ENCODE data around the gene CXorf38.
A peak's percentile ranks its signal among the peaks of the same experiment; 100 is the strongest.
"Not testable (repeated sequence)": the region's sequence is repeated elsewhere in the genome, so short reads cannot be mapped to it uniquely, and the experiment has no call there.

The CXorf38 gene

DNA sequence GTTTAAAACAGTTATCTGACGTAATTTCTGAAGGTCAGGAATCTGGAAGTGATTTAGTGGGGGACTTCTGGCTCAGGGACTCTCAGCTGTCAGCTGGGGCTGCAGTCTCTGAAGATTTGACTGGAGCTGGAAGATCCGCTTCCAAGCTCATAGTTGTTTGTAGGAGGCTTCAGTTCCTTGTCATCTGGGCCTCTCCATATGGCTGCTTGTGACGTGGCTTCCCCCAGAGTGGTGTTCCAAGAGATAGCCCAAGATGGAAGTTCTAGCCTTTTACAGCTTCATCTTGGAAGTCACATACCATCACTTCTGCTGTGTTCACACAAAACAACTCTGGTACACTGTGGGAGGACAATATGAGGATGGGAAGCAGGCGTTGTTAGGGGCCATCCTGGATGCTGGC lies 22.1 kb downstream of the CXorf38 start:
- no peak for DNase-seq (ENCODE audit: low read depth)

DNA sequence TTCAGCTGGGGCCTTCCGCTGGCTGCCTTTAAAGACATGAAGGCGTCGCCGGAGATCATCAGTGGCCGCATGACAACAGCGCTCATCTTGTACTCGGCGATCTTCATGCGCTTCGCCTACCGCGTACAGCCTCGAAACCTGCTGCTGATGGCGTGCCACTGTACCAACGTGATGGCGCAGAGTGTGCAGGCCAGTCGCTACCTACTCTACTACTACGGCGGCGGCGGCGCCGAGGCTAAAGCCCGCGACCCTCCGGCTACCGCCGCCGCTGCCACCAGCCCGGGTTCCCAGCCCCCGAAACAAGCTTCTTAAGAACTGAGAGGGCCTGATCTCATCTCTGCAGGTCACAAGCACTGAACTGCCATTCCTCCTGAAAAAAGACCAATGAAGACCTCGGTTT lies 23.7 kb downstream of the CXorf38 start:
- no peak for DNase-seq (ENCODE audit: low read depth)

DNA sequence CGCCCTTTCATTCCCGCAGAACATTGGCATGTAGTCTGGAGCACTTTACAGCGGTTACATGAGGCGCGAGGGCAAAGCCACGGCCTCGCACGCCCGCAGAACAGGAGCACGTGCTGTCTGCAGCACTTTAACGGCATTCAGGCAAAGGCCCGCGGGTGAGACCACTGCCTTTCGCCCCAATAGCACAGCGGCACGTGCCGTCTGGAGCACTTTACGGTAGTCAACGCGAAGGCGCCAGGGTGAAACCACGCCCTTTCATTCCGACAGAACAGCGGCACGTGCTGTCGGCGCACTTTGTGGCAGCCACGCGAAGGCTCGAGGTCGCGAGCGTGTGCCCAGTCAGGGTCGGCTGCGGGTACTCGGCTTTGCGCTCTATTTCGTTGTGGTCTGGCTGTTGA lies 24.2 kb downstream of the CXorf38 start, which contains the start of gene MPC1L:
MPC1L (plus strand) TSS at position 290 of the 398 bp plus-strand sequence. CDS start 138 bp downstream, outside the sequence.
- no peak for DNase-seq (ENCODE audit: low read depth)

GRCh38 chrX:40622479-40623138 lies 24.8 kb downstream of the CXorf38 start:
- DNase-seq (ENCODE audit: low read depth), result no peak

DNA sequence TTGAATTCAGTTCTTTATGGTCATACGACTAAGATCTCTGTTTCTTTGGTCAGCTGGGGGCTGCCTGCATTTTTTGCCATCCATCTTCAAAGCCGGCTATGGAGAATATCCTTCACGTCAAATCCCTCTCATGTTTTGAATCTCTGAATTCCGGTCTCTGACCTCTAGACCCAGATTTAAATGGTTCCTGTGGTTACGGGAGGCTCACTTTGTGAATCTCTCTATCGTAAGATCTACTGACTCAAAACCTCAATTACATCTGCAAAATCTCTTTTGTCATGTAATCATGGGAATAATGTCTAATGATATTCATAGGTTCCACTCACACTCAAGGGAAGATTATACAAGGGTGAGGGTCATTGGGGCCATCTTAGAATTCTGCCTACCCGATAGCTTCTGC lies 29.8 kb downstream of the CXorf38 start:
- DNase-seq (ENCODE audit: low read depth), result peak; percentile 91

DNA sequence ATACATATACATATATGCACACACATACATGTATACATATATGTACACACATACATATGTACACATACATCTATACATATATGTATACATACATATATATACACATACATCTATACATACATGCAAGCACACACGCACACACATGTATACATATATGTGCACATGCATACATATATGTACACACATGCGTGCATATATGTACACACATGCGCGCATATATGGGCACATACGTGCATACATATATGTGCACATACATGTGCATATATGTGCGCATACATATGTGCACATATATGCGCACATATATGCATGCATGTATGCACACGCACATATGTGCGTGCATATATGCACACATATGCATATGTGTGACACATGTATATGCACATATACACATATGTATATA lies 31.4 kb downstream of the CXorf38 start:
- no peak for DNase-seq (ENCODE audit: low read depth)

DNA sequence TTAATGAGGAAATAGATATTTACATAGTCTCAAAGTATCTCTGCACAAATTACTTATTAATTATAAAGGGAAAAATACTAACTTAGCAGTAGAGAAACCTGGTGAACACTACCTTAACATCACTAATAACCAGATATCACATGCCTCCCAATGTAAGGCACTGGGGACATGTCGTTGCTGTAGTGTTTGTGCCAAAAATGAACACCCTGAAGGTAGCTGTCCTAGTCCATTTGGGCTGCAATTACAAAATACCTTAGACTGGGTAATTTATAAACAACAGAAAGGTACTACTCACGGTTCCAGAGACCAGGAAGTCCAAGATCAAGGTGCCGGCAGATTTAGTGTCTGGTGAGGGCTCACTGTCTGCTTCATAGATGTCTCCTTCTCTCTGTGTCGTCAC lies 34.9 kb downstream of the CXorf38 start:
- no peak for DNase-seq (ENCODE audit: low read depth)

DNA sequence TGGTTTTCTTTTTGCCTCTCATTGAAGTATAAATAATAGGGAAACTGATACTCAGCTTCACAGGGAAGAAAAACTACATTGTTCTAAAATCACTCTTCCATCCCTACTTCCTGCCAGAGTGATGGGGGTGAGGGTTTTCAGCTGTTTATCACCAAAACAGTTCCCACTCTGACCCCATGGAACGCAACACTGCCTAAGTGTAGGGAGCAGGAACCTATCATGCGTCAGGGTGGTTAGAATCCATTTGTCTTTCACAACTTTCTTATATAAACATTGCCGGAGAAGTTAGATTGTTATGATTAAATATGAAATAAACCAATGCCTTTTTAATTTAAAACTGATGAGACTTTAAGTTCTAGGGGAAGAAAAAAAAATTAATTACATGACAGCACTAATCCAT lies 40.0 kb downstream of the CXorf38 start:
- no peak for DNase-seq (ENCODE audit: low read depth)

GRCh38 chrX:40603446-40603845 lies 43.9 kb downstream of the CXorf38 start:
- no peak for DNase-seq (ENCODE audit: low read depth)

- not testable (repeated sequence) for DNase-seq (ENCODE audit: low read depth)
Measured at GRCh38 chrX:40589616-40590321, 57.6 kb downstream of the CXorf38 start.

- DNase-seq (ENCODE audit: low read depth), result not testable (repeated sequence)
Measured at GRCh38 chrX:40587623-40588022, 59.7 kb downstream of the CXorf38 start.

DNA sequence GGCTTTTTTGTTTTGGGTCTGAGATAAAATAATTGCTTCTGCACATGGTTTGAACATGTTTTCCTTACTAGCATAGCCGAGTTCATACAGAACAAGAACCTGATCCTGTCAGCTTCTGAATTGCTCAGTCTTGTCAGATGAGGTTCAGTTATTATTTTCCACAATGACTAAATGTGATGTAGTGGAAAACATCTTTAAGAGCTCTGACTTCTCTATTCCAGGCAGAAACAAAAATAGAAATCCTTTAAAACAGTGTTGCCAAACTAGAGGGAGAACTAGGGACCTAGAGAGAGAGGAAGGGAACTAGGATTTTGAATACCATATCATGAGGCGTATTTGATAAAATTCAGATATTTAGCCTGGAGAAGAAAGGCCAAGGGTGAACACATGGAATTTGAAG lies 64.5 kb downstream of the CXorf38 start:
- no peak for DNase-seq (ENCODE audit: low read depth)

- DNase-seq (ENCODE audit: low read depth), result not testable (repeated sequence)
Measured at GRCh38 chrX:40582178-40582577, 65.2 kb downstream of the CXorf38 start.

DNA sequence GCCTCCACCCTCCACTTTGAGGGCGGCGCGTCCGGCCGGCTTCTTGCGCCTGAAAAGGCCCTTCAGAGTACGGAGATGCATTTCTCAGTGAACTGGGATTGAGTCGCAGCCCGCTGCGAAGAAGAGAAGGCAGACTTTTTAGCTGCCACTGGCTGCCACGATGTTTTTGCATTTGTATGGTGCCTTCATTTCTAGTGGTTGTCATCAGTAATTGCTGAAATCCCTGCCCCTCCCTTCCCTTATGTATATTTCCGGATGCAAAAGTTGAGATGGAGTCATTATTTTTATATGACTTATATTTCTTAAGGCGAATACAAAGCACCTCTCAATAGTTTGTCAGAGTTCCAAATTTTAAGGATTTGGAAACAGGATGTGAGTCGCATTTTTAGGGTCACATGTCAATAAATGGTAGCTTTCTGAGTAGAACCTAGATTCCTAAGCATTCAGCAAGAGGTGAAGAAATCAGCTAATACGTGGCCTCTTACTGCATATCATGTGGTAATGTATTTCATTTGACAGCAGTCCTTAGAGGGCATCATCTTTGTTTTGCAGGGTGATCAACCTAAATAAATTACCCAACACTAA lies 65.9 kb downstream of the CXorf38 start:
- DNase-seq (ENCODE audit: low read depth), result peak; percentile 41

DNA sequence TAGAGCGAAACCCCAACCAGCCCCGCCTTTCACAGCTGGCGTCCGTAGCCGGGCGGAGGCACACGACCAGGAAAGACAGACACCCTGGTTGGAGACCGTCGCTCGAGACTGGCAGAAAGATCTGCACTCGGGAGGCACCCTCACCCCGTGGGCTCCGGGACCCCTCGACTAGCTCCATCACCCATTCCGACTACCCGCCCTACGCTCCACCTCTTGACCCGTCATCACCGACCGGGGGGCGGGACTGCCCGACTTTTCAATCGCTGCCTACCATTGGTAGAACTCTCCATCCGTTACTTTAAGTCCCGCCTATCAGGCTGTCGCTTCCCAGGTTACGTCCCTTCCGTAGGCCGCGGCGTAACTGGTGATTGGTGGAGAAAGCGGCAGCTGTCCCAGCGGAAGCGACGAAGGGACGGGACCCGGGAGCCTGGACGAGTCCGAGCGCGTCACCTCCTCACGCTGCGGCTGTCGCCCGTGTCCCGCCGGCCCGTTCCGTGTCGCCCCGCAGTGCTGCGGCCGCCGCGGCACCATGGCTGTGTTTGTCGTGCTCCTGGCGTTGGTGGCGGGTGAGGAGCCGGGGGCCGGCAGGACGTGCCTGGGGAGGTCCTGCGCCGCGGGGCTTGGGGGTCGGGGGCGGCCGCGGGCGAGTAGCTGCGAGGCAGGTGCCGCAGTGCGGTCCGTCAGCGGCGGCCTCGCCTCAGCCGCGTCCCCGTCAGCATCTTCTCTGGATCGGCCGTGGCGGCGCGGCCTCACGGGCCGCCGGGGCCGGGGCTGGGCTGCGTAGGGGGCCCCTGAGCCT lies 66.6 kb downstream of the CXorf38 start, which contains the start of gene ATP6AP2:
ATP6AP2 (plus strand) TSS at position 434 of the 799 bp plus-strand sequence; CDS start at position 530, 96 bp downstream.
- DNase-seq (ENCODE audit: low read depth), result peak; percentile 88

GRCh38 chrX:40579900-40580536 lies 67.3 kb downstream of the CXorf38 start:
- DNase-seq (ENCODE audit: low read depth), result no peak

GRCh38 chrX:40579141-40579540 lies 68.2 kb downstream of the CXorf38 start:
- no peak for DNase-seq (ENCODE audit: low read depth)

GRCh38 chrX:40578039-40578695 lies 69.2 kb downstream of the CXorf38 start:
- peak; percentile 13 for DNase-seq (ENCODE audit: low read depth)

All from amniotic epithelial cell (primary cell).